GM21515 (cell line): ENCODE results near the gene AQP1.

Experiments
- ATAC-seq: cut with Tn5 transposase; IDR thresholded peaks from one replicate; pipeline ENCODE4 v1.9.1; 2021; ENCODE audit not compliant: unreplicated experiment

AQP1 gene

GRCh38 chr7:30911561-30911969, at the start of gene AQP1:
TSS of gene AQP1 (plus strand) at chr7:30911853. CDS start at chr7:30911910, 57 bp downstream.
- ATAC-seq: no peak

- ATAC-seq: no peak
Measured at GRCh38 chr7:30862995-30863705, 48.5 kb upstream of the AQP1 start.

- ATAC-seq: no peak
Measured at GRCh38 chr7:30863706-30864035, 48.0 kb upstream of the AQP1 start.

- ATAC-seq: no peak
Measured at GRCh38 chr7:30864101-30864500, 47.6 kb upstream of the AQP1 start.

- ATAC-seq: no peak
Measured at GRCh38 chr7:30865076-30865475, 46.6 kb upstream of the AQP1 start.

- no peak for ATAC-seq
Measured at GRCh38 chr7:30865821-30866220, 45.8 kb upstream of the AQP1 start.

GRCh38 chr7:30866939-30867338, 44.7 kb upstream of the AQP1 start:
- ATAC-seq: no peak

- no peak for ATAC-seq
Measured at GRCh38 chr7:30867483-30867882, 44.2 kb upstream of the AQP1 start.

GRCh38 chr7:30869794-30870611, 41.6 kb upstream of the AQP1 start:
- no peak for ATAC-seq

- ATAC-seq: no peak
Measured at GRCh38 chr7:30870821-30871518, 40.7 kb upstream of the AQP1 start.

- no peak for ATAC-seq
Measured at GRCh38 chr7:30871655-30872054, 40.0 kb upstream of the AQP1 start.

- ATAC-seq: no peak
Measured at GRCh38 chr7:30873207-30873606, 38.4 kb upstream of the AQP1 start.

GRCh38 chr7:30873656-30874055, 38.0 kb upstream of the AQP1 start:
- ATAC-seq: no peak

- ATAC-seq: no peak
Measured at GRCh38 chr7:30874656-30875302, 36.9 kb upstream of the AQP1 start.

GRCh38 chr7:30877015-30877769, 34.5 kb upstream of the AQP1 start:
- no peak for ATAC-seq

GRCh38 chr7:30877993-30878392, 33.7 kb upstream of the AQP1 start:
- no peak for ATAC-seq

- ATAC-seq: no peak
Measured at GRCh38 chr7:30879139-30880124, 32.2 kb upstream of the AQP1 start.

GRCh38 chr7:30880125-30880720, 31.4 kb upstream of the AQP1 start:
- no peak for ATAC-seq

GRCh38 chr7:30880941-30881340, 30.7 kb upstream of the AQP1 start:
- ATAC-seq: no peak
